Lung (tissue), 12 donors: ENCODE measurements around the gene OR2T34. TPM values are rescaled to one million over a fixed set of nuclear protein-coding genes. Genes with fewer than 3 reads are reported as not detected.
"Not testable (repeated sequence)": the region's sequence is repeated elsewhere in the genome, so short reads cannot be mapped to it uniquely, and the experiment has no call there.

Experiments
- ATAC-seq: fragments of 200-7000 bp; cut with Tn5 transposase; one replicate; pipeline ENCODE4 v1.9.1; 2020; ENCODE audit warnings: moderate number of reproducible peaks; ENCODE audit not compliant: insufficient read depth, low FRiP score
- DNase-seq, 3 donors: peaks; one replicate each; pipeline ENCODE4 v3.0.0-alpha.2; 2013 to 2017
- H3K27ac ChIP-seq, 2 donors: one replicate each; pipeline ENCODE4 v1.5.1; 2013; ENCODE audit warnings: mild to moderate bottlenecking in 2 of 2, moderate library complexity in 2 of 2, control low read depth in 1 of 2, inconsistent platforms in 1 of 2, low read depth in 1 of 2, low read length in 1 of 2
- H3K27me3 ChIP-seq, 3 donors: one replicate each; pipeline ENCODE4 v1.5.1; 2013; ENCODE audit warnings: low read length in 2 of 3; ENCODE audit not compliant: control insufficient read depth in 3 of 3, insufficient read depth in 3 of 3
- H3K36me3 ChIP-seq, 4 donors: one replicate each; pipeline ENCODE4 v1.5.1; 2013; ENCODE audit warnings: low read length in 4 of 4, mild to moderate bottlenecking in 1 of 4, moderate library complexity in 1 of 4; ENCODE audit not compliant: control insufficient read depth in 4 of 4, insufficient read depth in 4 of 4
- H3K4me1 ChIP-seq, 5 donors: one replicate each; pipeline ENCODE4 v1.5.1; 2013; ENCODE audit warnings: low read length in 5 of 5, mild to moderate bottlenecking in 2 of 5, moderate library complexity in 1 of 5; ENCODE audit not compliant: control insufficient read depth in 5 of 5, insufficient read depth in 5 of 5
- H3K4me3 ChIP-seq: one replicate; pipeline ENCODE4 v1.5.1; 2013; ENCODE audit warnings: mild to moderate bottlenecking, control low read depth, moderate library complexity
- H3K9ac ChIP-seq, 2 donors: one replicate each; pipeline ENCODE4 v1.5.1; 2013; ENCODE audit warnings: low read length in 2 of 2, control low read depth in 1 of 2; ENCODE audit not compliant: insufficient read depth in 1 of 2
- H3K9me3 ChIP-seq, 4 donors: one replicate each; pipeline ENCODE4 v1.5.1; 2013; ENCODE audit warnings: low read length in 3 of 4, mild to moderate bottlenecking in 1 of 4, moderate library complexity in 1 of 4; ENCODE audit not compliant: control insufficient read depth in 4 of 4, insufficient read depth in 3 of 4
- WGBS, 2 donors: extraction: QIAGEN DNeasy Blood & Tissue Kit; methylation state at CpG; one replicate each; pipeline ENCODE4 v1.1.7; 2013; 5-methylcytosine and 5-hydroxymethylcytosine counted together
- polyA plus RNA-seq, 2 donors: library from polyadenylated mRNA; stranded (reverse); fragments of 200-250 nt; gene quantifications; one replicate each; pipeline ENCODE4 v1.2.1, GENCODE V29; 2013
- total RNA-seq, 2 donors: library from RNA; depleted of rRNA in 1 of 2; stranded (reverse); fragments of >200 nt in 1 of 2; gene quantifications; one replicate each; pipeline ENCODE4 v1.2.1, GENCODE V29; 2014 to 2021
- TF ChIP-seq, protein P1 (sequence below): IDR thresholded peaks from 2 replicates; pipeline ENCODE4 v1.5.1; 2012; ENCODE audit warnings: mild to moderate bottlenecking; ENCODE audit errors: control extremely low read depth, extremely low read depth
- donor health status: control.
- donor health status: control.
- donor health status: Bipolar disorder and iron deficiency.
- donor health status: healthy.
- donor health status: DM: yes; HTN: yes; CAD: no.

OR2T34 gene
- total and polyA plus RNA-seq, 4 donors, result not detected

DNA sequence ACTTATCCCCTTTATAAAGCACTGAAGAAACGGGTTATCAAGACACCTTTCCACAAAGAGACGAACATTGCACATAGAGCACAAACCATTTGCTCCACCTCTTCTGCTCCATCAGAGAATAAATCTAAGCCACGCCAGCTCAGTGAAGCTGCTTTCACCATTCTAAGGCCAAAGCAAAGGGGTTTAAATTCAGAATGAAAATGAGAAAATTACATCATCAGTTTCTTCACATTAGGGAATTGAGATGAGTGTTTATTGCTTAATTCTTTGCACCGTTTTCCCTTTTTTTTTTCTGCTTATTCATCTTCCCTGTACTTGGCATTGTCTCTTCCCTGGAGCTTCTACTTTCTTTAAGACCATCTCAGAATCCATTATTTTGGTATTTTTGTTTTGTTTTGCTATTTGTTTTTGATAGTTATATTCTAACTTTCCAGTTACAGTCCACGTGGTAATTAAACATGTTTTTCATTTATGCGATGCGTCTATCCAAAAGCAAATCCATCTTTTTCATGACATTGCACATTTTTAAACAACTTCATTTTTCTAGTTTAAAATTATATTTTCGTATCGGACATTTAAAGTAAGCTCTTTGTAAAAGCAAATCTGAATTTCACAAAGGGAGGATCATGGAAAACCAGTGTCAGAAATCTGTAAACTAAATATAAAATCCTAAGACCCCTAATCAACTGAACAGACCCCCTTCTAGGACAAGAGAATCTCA, 1.9 kb upstream of the OR2T34 start:
- DNase-seq (no peak), ATAC-seq (no peak)
- TF ChIP-seq, protein P1, sequence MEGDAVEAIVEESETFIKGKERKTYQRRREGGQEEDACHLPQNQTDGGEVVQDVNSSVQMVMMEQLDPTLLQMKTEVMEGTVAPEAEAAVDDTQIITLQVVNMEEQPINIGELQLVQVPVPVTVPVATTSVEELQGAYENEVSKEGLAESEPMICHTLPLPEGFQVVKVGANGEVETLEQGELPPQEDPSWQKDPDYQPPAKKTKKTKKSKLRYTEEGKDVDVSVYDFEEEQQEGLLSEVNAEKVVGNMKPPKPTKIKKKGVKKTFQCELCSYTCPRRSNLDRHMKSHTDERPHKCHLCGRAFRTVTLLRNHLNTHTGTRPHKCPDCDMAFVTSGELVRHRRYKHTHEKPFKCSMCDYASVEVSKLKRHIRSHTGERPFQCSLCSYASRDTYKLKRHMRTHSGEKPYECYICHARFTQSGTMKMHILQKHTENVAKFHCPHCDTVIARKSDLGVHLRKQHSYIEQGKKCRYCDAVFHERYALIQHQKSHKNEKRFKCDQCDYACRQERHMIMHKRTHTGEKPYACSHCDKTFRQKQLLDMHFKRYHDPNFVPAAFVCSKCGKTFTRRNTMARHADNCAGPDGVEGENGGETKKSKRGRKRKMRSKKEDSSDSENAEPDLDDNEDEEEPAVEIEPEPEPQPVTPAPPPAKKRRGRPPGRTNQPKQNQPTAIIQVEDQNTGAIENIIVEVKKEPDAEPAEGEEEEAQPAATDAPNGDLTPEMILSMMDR, result no peak
- Histone ChIP-seq H3K9me3 (no peaks in the 10 kb centered on the region), H3K9ac (no peak overlapping the region), H3K27me3 (no peaks in the 10 kb centered on the region), H3K27ac (no peak overlapping the region), H3K36me3 (no peaks in the 10 kb centered on the region), H3K4me3 (no peak overlapping the region), H3K4me1 (no peaks in the 10 kb centered on the region)
- 70 to 74% methylated on average over 9 of the region's 9 CpGs for WGBS, 2 donors

DNA sequence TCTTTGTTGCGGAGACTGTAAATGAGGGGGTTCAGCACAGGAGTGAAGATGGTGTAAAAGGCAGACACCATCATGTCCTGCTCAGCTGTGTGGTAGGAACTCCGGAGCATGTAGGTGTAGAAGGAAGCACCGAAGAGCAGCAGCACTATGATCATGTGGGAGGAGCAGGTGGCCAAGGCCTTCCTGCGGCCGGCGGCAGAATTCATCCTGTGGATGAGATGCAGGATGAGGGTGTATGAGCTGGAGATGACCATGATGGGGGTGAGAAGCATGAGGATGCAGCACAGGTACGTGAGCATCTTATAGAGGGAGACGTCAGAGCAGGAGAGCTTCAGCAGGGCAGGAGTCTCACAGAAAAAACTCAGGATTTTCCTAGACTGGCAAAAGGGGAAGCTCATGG, 701 bp downstream of the OR2T34 start:
- not testable (repeated sequence) for H3K36me3 ChIP-seq, H3K27ac ChIP-seq, H3K27me3 ChIP-seq, ATAC-seq, DNase-seq, H3K9me3 ChIP-seq, H3K9ac ChIP-seq, H3K4me1 ChIP-seq, H3K4me3 ChIP-seq
- 93 to 100% methylated on average over 2 to 5 of the region's 8 CpGs for WGBS, 2 donors

DNA sequence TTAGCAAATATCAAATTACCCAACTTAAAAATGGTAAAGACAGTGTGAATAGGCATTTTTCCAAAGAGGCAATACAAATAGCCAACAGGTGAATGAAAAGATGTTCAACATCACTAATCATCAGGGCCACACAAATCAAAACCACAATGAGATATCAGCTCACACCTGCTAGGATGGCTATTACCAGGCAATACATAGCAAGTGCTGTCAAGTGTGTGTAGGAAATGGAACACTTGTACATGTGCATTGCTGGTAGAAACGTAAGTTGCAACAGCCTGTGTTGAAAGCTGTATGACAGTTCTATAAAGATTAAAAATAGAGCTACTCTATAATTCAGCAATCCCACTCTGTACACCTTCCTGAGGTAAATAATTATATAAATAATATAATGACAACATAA, 2.5 kb downstream of the OR2T34 start:
- not testable (repeated sequence) for H3K36me3 ChIP-seq, DNase-seq, H3K4me3 ChIP-seq, ATAC-seq, H3K4me1 ChIP-seq, H3K9ac ChIP-seq, H3K27me3 ChIP-seq, H3K9me3 ChIP-seq, H3K27ac ChIP-seq
- WGBS, 2 donors, result no CpG with 5 or more reads among the region's 1 CpG

DNA sequence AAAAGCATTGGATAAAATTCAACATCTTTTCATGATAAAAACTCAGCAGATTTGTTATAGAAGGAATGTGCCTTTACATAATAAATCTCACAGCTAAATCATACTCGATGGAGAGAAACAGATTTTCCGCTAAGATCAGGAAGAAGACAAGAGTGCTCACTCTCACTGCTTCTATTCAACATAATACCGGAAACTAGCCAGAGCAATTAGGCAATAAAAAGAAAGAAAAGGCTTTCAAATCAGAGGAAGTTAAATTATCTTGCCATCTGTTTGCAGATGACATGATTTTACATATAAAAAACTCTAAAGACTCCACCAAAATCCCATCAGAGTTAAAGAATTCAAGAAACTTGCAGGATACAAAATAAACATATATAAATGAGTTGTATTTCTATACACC, 3.7 kb downstream of the OR2T34 start:
- not testable (repeated sequence) for H3K27ac ChIP-seq, H3K36me3 ChIP-seq, H3K4me1 ChIP-seq, ATAC-seq, H3K27me3 ChIP-seq, DNase-seq, H3K9me3 ChIP-seq, H3K4me3 ChIP-seq, H3K9ac ChIP-seq
- 29 to 68% methylated on average over 3 of the region's 3 CpGs for WGBS, 2 donors

DNA sequence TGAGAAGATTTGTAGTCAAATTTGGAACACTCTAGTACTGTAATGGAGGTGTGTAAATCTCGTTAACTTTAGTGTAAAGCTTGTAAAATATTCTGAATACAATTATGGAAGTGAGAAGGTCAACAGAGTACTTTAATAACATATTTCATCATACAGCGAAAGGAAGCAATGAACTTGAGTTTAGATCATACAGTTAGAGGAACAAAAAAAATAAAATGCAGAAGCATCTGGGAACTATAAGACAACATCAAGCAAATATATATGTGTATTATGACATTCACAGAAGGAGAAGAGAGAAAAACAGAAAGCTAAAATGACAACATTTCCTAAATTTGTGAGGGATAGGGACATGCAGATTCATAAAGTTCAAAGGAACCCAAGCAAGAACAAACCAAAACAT, 5.5 kb downstream of the OR2T34 start:
- H3K4me1 ChIP-seq, H3K9ac ChIP-seq, H3K27me3 ChIP-seq, H3K4me3 ChIP-seq, H3K9me3 ChIP-seq, ATAC-seq, H3K36me3 ChIP-seq, DNase-seq, H3K27ac ChIP-seq: not testable (repeated sequence)
- 23 to 33% methylated on average over 2 of the region's 2 CpGs for WGBS, 2 donors

DNA sequence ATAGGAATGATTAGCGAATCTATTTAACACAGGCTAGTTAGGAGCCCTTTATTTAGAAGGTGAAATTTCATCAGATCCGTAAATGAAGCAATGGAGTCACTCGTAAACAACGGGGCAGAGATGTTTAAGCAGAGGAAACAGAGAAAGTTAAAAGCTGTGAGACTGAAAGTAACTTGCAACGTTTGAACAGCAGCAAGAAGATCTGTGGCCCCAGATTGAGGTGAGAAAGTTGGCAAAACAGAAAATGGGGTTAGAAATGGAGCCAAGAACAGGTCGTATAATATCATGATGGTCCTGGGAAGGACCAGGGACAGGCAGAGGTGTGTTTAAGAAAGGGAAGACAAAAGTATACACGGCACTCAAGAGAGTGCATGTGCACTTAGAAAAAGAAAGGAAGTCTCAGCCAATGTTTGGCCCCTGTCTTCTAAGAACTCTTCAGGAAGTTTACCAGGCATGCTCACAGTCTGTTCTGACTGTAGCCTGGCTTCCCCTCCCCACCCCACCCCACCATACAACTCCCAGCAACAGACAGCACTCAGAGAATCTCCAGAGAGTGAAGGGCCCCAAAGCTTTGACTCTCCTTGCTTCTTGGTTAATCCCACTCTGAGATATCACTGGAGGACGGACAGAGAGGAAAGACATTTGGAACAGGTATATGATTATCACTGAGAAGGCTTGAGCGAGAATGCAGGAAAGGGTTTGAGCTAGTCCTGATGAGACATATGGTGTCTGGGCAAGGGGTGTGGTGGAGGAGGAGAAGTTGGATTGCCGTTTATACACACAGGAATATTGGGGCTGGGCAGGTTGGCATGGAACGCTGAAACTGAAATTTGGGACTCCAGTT, 8.8 kb downstream of the OR2T34 start:
- H3K27ac ChIP-seq, H3K36me3 ChIP-seq, H3K4me1 ChIP-seq, ATAC-seq, H3K27me3 ChIP-seq, H3K9ac ChIP-seq, H3K4me3 ChIP-seq, DNase-seq, H3K9me3 ChIP-seq: not testable (repeated sequence)
- 55 to 62% methylated on average over 10 to 11 of the region's 11 CpGs for WGBS, 2 donors

DNA sequence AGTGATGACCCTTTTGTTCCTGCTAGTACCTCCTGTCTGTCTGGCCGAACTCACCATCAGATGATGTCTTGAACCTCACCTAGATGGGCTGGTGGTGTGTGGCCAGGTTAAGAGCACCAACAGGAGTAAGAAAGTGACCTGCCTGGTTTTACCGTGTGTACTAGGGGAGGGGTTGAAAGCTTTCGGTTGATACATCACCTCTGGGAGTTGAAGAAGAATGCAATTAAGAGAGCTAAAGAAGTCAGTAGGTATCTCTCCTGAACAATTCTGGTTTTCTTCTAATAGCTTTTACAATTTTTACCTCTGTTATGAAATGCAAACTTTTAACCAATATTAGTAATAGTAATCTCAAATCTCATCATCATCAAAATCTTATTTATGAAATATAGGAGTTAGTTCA, 11.9 kb downstream of the OR2T34 start, which contains the start of gene OR2T29:
OR2T29 (minus strand) TSS at position 101 of the 400 bp plus-strand sequence. CDS start 3,281 bp downstream, outside the sequence.
- H3K4me1 ChIP-seq, H3K9ac ChIP-seq, H3K27ac ChIP-seq, DNase-seq, H3K36me3 ChIP-seq, H3K9me3 ChIP-seq, H3K4me3 ChIP-seq, H3K27me3 ChIP-seq, ATAC-seq: not testable (repeated sequence)
- WGBS, 2 donors, result 90% methylated on average over 3 of the region's 3 CpGs
